MCF 10A (cell line): ENCODE data around the gene PSD2. TPM values are rescaled to one million over a fixed set of nuclear protein-coding genes. Genes with fewer than 3 reads are reported as not detected.

Source experiments
- Bru-seq: library from RNA; stranded (reverse); fragments of 400-500 nt; gene quantifications from one replicate; lab custom pipeline; 2021; lab: Mats Ljungman, UMichigan
- BruChase-seq, 2 experiments: library from RNA; stranded (reverse); fragments of 400-500 nt; gene quantifications; one replicate each; lab custom pipeline; 2021; lab: Mats Ljungman, UMichigan
- BruUV-seq: library from RNA; stranded (reverse); fragments of 400-500 nt; replicated peaks from 2 replicates; lab custom pipeline; 2021; lab: Mats Ljungman, UMichigan
- CTCF ChIA-PET: fragments of 300-600 bp; sonication (Branson Sonifier 250); formaldehyde crosslinking; extraction: SDS; loops from one replicate; lab custom pipeline; 2021; ENCODE audit warnings: antibody characterized with exemption, inconsistent platforms; lab: Yijun Ruan, JAX
- POLR2A ChIA-PET: fragments of 300-600, 350-650 bp; sonication (Branson Sonifier 250); formaldehyde crosslinking; extraction: SDS; loops from one replicate; lab custom pipeline; 2020; ENCODE audit warnings: antibody characterized with exemption, inconsistent platforms; lab: Yijun Ruan, JAX
- DNase-seq: peaks from one replicate; pipeline ENCODE4 v3.0.0-alpha.2; 2018; ENCODE audit not compliant: unreplicated experiment
- H3K27ac Mint-ChIP-seq: one replicate; pipeline ENCODE4 v1.8.0; 2022; ENCODE audit warnings: mild to moderate bottlenecking, low read depth, mixed read lengths; ENCODE audit not compliant: unreplicated experiment
- H3K27me3 Mint-ChIP-seq: one replicate; pipeline ENCODE4 v1.8.0; 2022; ENCODE audit warnings: mixed read lengths; ENCODE audit not compliant: insufficient read depth, unreplicated experiment
- H3K36me3 Mint-ChIP-seq: one replicate; pipeline ENCODE4 v1.8.0; 2022; ENCODE audit warnings: mild to moderate bottlenecking, moderate library complexity, mixed read lengths; ENCODE audit not compliant: insufficient read depth, unreplicated experiment
- H3K4me1 Mint-ChIP-seq: one replicate; pipeline ENCODE4 v1.8.0; 2022; ENCODE audit warnings: mixed read lengths; ENCODE audit not compliant: insufficient read depth, unreplicated experiment
- H3K4me3 Mint-ChIP-seq: one replicate; pipeline ENCODE4 v1.8.0; 2022; ENCODE audit warnings: mild to moderate bottlenecking, moderate library complexity, mixed read lengths; ENCODE audit not compliant: unreplicated experiment
- H3K9me3 Mint-ChIP-seq: one replicate; pipeline ENCODE4 v1.8.0; 2022; ENCODE audit warnings: mixed read lengths; ENCODE audit not compliant: unreplicated experiment
- intact Hi-C: fragments of 100-400 bp; cut with micrococcal nuclease; formaldehyde crosslinking; loops from 2 replicates; pipeline ENCODE4 v1.14.1; 2022
- long read RNA-seq: library from polyadenylated mRNA; stranded (forward); transcript quantifications from one replicate; pipeline ENCODE4 v2.0.0, GENCODE V29; 2022
- total RNA-seq: library from RNA; stranded (reverse); gene quantifications from 2 replicates; pipeline ENCODE4 v1.2.3, GENCODE V29; 2022
- TF ChIP-seq, protein P1 (sequence below): fragments of 200-600 bp; IDR thresholded peaks from one replicate; pipeline ENCODE4 v1.8.0; 2022; ENCODE audit warnings: antibody characterized with exemption, mild to moderate bottlenecking; ENCODE audit not compliant: unreplicated experiment

PSD2 gene
- total RNA-seq (not detected in 2 replicates), Bru-seq, nascent RNA (percentile 6 among the genes with signal in this experiment), BruChase-seq, experiment 1, labeled RNA remaining after a 6-hour chase (percentile 10 among the genes with signal in this experiment), BruChase-seq, experiment 2, labeled RNA remaining after a 2-hour chase (percentile 4 among the genes with signal in this experiment)
- long read RNA-seq = 0 reads

DNA sequence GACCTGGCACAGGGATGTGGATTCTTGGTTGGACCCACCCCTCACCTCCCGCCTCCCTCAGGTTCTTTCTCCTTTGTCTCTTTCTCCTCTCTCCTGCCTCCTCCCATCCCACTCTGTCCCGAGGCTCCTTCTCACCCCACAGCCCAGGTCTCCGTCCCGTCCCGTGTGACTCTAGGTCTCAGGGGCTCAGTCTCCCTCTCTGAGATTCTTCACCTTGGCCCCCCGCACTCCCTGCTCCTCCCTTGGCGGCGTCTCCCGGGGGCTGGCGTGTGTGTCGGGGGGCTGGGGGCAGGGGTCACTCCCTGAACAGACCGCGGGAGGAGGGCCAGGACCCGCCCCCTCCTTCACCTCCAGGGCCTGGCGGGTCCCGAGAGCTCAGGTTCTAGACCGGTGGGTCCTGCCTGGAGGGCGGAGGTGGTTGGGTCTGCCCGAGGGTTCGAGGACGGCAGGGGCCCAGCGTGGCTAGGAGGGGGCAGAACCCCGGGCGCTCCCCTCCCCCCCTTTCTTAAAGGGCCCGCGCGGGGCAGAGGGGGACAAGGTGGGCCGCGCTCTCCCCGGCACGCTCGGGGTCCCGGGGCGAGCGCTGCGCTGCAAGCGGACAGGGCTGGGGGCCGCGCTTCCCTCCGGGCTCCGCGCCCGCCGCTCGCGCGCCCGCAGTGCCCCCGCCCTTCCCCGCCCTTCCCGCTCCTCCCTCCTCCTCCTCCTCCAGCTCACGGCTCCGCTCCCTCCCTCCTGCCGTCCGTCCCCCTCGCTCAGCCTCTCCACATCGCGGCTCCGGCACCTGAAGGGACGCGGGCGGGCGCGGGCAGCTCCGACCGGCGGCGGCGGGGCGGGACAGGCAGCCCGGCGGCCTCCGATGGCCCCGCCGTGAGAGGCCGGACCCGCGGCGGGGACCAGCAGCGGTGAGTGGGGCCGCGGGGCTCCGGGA lies at the start of gene PSD2:
Gene PSD2, plus strand, starts transcription at position 735 of the 928 bp plus-strand sequence. CDS start 13,633 bp downstream, outside the sequence.
- POLR2A ChIA-PET = no interaction called here
- DNase-seq = peak; percentile 43
- BruUV-seq = no TSS peak
- H3K4me1 Mint-ChIP-seq = no peaks in the 10 kb centered on the region
- H3K4me3 Mint-ChIP-seq = peak within 1 kb of the TSS; percentile 39
- no peaks in the 10 kb centered on the region for H3K9me3 Mint-ChIP-seq
- TF ChIP-seq, protein P1, sequence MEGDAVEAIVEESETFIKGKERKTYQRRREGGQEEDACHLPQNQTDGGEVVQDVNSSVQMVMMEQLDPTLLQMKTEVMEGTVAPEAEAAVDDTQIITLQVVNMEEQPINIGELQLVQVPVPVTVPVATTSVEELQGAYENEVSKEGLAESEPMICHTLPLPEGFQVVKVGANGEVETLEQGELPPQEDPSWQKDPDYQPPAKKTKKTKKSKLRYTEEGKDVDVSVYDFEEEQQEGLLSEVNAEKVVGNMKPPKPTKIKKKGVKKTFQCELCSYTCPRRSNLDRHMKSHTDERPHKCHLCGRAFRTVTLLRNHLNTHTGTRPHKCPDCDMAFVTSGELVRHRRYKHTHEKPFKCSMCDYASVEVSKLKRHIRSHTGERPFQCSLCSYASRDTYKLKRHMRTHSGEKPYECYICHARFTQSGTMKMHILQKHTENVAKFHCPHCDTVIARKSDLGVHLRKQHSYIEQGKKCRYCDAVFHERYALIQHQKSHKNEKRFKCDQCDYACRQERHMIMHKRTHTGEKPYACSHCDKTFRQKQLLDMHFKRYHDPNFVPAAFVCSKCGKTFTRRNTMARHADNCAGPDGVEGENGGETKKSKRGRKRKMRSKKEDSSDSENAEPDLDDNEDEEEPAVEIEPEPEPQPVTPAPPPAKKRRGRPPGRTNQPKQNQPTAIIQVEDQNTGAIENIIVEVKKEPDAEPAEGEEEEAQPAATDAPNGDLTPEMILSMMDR = no peak
- intact Hi-C loops = no loop called here
- H3K27me3 Mint-ChIP-seq = peaks cover 76% of the 10 kb centered on the region
- no peak within 1 kb of the TSS for H3K27ac Mint-ChIP-seq
- H3K36me3 Mint-ChIP-seq = no peaks in the 10 kb centered on the region
- CTCF ChIA-PET = interaction anchor here (1.2 to 5.4 kb wide), 3 partner anchors 7 to 174 kb away, joined by 4 to 71 read pairs (median 49); no protein-coding TSS in a partner anchor

GRCh38 chr5:139746691-139747582 lies 48.7 kb upstream of the PSD2 start:
- Mint-ChIP-seq H3K9me3 (no peaks in the 10 kb centered on the region), H3K27me3 (peaks cover 41% of the 10 kb centered on the region), H3K4me3 (peak overlapping the region; percentile 62), H3K27ac (peak overlapping the region; percentile 14), H3K36me3 (no peaks in the 10 kb centered on the region), H3K4me1 (peaks cover 13% of the 10 kb centered on the region)
- intact Hi-C loops = no loop called here
- DNase-seq = no peak
- CTCF ChIA-PET = interaction anchor here (0.6 to 3.2 kb wide), 4 partner anchors 16 to 57 kb away, joined by 3 to 27 read pairs (median 5); no protein-coding TSS in a partner anchor
- BruUV-seq = no TSS peak
- TF ChIP-seq, protein P1 = no peak
- POLR2A ChIA-PET = interaction anchor here (0.6 to 1.4 kb wide), 3 partner anchors 17 to 1171 kb away, joined by 3 to 5 read pairs (median 3); no protein-coding TSS in a partner anchor

- no peak for DNase-seq
- Mint-ChIP-seq H3K9me3 (no peaks in the 10 kb centered on the region), H3K4me1 (peaks cover 13% of the 10 kb centered on the region), H3K27me3 (peaks cover 49% of the 10 kb centered on the region), H3K4me3 (peak overlapping the region; percentile 62), H3K36me3 (no peaks in the 10 kb centered on the region), H3K27ac (no peak overlapping the region)
- TF ChIP-seq, protein P1 = no peak
- BruUV-seq = no TSS peak
- intact Hi-C loops = no loop called here
- POLR2A ChIA-PET = interaction anchor here (0.9 kb wide), 1 partner anchor 12 kb away, joined by 3 read pairs; no protein-coding TSS in a partner anchor
- CTCF ChIA-PET = interaction anchor here (0.6 to 3.2 kb wide), 5 partner anchors 15 to 325 kb away, joined by 3 to 27 read pairs (median 4); no protein-coding TSS in a partner anchor
These were observed 47.8 kb upstream of the PSD2 start for GRCh38 chr5:139747583-139748504.
